B cell (primary cell): ENCODE measurements around the gene PIK3CD. TPM values are rescaled to one million over a fixed set of nuclear protein-coding genes. Genes with fewer than 3 reads are reported as not detected.

Experiments used
- ATAC-seq: fragments of 200-7000 bp; cut with Tn5 transposase; one replicate; pipeline ENCODE4 v1.10.0; 2021; ENCODE audit warnings: low read depth, mild to moderate bottlenecking, moderate number of reproducible peaks, moderate library complexity
- CTCF ChIA-PET: fragments of 350-600 bp; sonication (Branson Sonifier 250); formaldehyde crosslinking; loops from one replicate; lab custom pipeline; 2021; ENCODE audit warnings: antibody characterized with exemption, inconsistent platforms; lab: Charles Lee
- POLR2A ChIA-PET: fragments of 350-600 bp; sonication (Branson Sonifier 250); formaldehyde crosslinking; loops from one replicate; lab custom pipeline; 2021; ENCODE audit warnings: antibody characterized with exemption; lab: Charles Lee
- DNase-seq: peaks from one replicate; pipeline ENCODE4 v3.0.0; 2013
- H2AFZ ChIP-seq: 2 replicates; pipeline ENCODE4 v1.6.1; 2012; ENCODE audit warnings: mild to moderate bottlenecking, low read depth, low read length; ENCODE audit not compliant: insufficient read depth, poor library complexity, severe bottlenecking
- H3K27ac ChIP-seq, 2 donors: 1 replicate in 1 of 2; 2 replicates in 1 of 2; pipeline ENCODE4 v1.5.1; 2012 to 2013; ENCODE audit warnings: low read length in 2 of 2, mild to moderate bottlenecking in 2 of 2, moderate library complexity in 1 of 2
- H3K27me3 ChIP-seq, 4 experiments: fragments of 200-600 bp in 1 of 4; sonication (generic) in 1 of 4; replicated peaks in 1 of 4; 1 replicate in 2 of 4; 2 replicates in 2 of 4; pipeline versions ENCODE4 v1.6.1 to v1.7.0; 2013 to 2016; ENCODE audit warnings: low read length in 3 of 4, mild to moderate bottlenecking in 2 of 4, mixed read lengths in 1 of 4, moderate library complexity in 1 of 4; ENCODE audit not compliant: insufficient read depth in 4 of 4, control insufficient read depth in 3 of 4; ENCODE audit errors: control extremely low read depth in 1 of 4
- H3K36me3 ChIP-seq, 2 experiments: replicated peaks in 1 of 2; 1 replicate in 1 of 2; 2 replicates in 1 of 2; pipeline versions ENCODE4 v1.6.1 to v1.7.1; 2013; ENCODE audit warnings: low read length in 1 of 2; ENCODE audit not compliant: insufficient read depth in 2 of 2, control insufficient read depth in 1 of 2; ENCODE audit errors: control extremely low read depth in 1 of 2, extremely low read depth in 1 of 2
- H3K4me1 ChIP-seq, 2 donors: fragments of 200-600 bp in 1 of 2; sonication (generic) in 1 of 2; 1 replicate in 1 of 2; 2 replicates in 1 of 2; pipeline versions ENCODE4 v1.5.1 to v1.6.1; 2013 to 2017; ENCODE audit warnings: low read length in 2 of 2; ENCODE audit not compliant: control insufficient read depth in 2 of 2, insufficient read depth in 2 of 2
- H3K4me2 ChIP-seq: replicated peaks from 2 replicates; pipeline ENCODE3; 2012; ENCODE audit warnings: mild to moderate bottlenecking, low read depth, low read length; ENCODE audit not compliant: poor library complexity, severe bottlenecking
- H3K4me3 ChIP-seq, 5 experiments: fragments of 200-600 bp in 1 of 5; sonication (generic) in 1 of 5; 1 replicate in 3 of 5; 2 replicates in 2 of 5; pipeline versions ENCODE4 v1.5.1 to v1.7.0; 2011 to 2016; ENCODE audit warnings: low read length in 4 of 5, mild to moderate bottlenecking in 4 of 5, low read depth in 2 of 5, control low read depth in 1 of 5, moderate library complexity in 1 of 5; ENCODE audit not compliant: insufficient read depth in 1 of 5; ENCODE audit errors: control extremely low read depth in 1 of 5, extremely low read depth in 1 of 5
- H3K79me2 ChIP-seq: fragments of 200-600 bp; sonication (generic); one replicate; pipeline ENCODE4 v1.6.0; 2016; ENCODE audit warnings: low read length; ENCODE audit not compliant: control insufficient read depth, insufficient read depth
- H3K9ac ChIP-seq: fragments of 200-600 bp; sonication (generic); 2 replicates; pipeline ENCODE4 v1.6.1; 2017; ENCODE audit warnings: mild to moderate bottlenecking, low read length, moderate library complexity
- H3K9me3 ChIP-seq, 3 donors: one replicate each; pipeline versions ENCODE4 v1.6.1 to v1.7.1; 2013; ENCODE audit warnings: low read length in 2 of 3; ENCODE audit not compliant: control insufficient read depth in 2 of 3, insufficient read depth in 1 of 3; ENCODE audit errors: control extremely low read depth in 1 of 3
- H4K20me1 ChIP-seq: 2 replicates; pipeline ENCODE4 v1.6.0; 2012; ENCODE audit warnings: mild to moderate bottlenecking, low read length; ENCODE audit not compliant: insufficient read depth, control insufficient read depth, poor library complexity, severe bottlenecking
- H3K27ac Mint-ChIP-seq: one replicate; pipeline ENCODE4 v1.8.0; 2021; ENCODE audit warnings: mixed read lengths
- H3K27me3 Mint-ChIP-seq: one replicate; pipeline ENCODE4 v1.8.0; 2021; ENCODE audit warnings: mixed read lengths
- H3K4me1 Mint-ChIP-seq: one replicate; pipeline ENCODE4 v1.8.0; 2021; ENCODE audit warnings: mixed read lengths
- H3K4me3 Mint-ChIP-seq: one replicate; pipeline ENCODE4 v1.8.0; 2021; ENCODE audit warnings: mixed read lengths
- H3K9me3 Mint-ChIP-seq: one replicate; pipeline ENCODE4 v1.8.0; 2022; ENCODE audit warnings: mixed read lengths; ENCODE audit not compliant: insufficient read depth
- EZH2 ChIP-seq: IDR thresholded peaks from 2 replicates; pipeline ENCODE4 v1.6.1; 2012; ENCODE audit warnings: borderline replicate concordance, low read depth, mild to moderate bottlenecking, moderate library complexity, low read length; ENCODE audit not compliant: insufficient read depth, poor library complexity, severe bottlenecking
- WGBS: methylation state at CpG from one replicate; pipeline ENCODE4 v1.1.5; 2013; ENCODE audit warnings: missing lambda C conversion rate; ENCODE audit not compliant: insufficient coverage; 5-methylcytosine and 5-hydroxymethylcytosine counted together
- intact Hi-C: fragments of 100-400 bp; cut with micrococcal nuclease; formaldehyde crosslinking; loops from one replicate; pipeline ENCODE4 v1.10.0; 2022
- polyA plus RNA-seq: library from polyadenylated mRNA; depleted of rRNA; stranded (reverse); fragments of >200 nt; gene quantifications from 2 replicates; pipeline ENCODE4 v1.2.3, GENCODE V29; 2012
- total RNA-seq, 2 donors: library from RNA; stranded (reverse); fragments of 120-200 nt in 1 of 2; gene quantifications; 1 replicate in 1 of 2; 2 replicates in 1 of 2; pipeline versions ENCODE4 v1.2.3 to v1.2.4, GENCODE V29; 2013 to 2022
- TF ChIP-seq, protein P1 (sequence below): fragments of 200-600 bp; IDR thresholded peaks from one replicate; pipeline ENCODE4 v1.8.0; 2022; ENCODE audit warnings: antibody characterized with exemption, mild to moderate bottlenecking

PIK3CD gene
- total and polyA plus RNA-seq, 2 donors (not counting 1 experiment from before 2014, with no cell fraction given), result 144 to 222 TPM

- Histone ChIP-seq H3K79me2 (peaks cover 10% of the 10 kb centered on the region), H3K9me3 (no peaks in the 10 kb centered on the region), H3K4me2 (no peak overlapping the region), H4K20me1 (no peaks in the 10 kb centered on the region), H3K4me1 (peaks cover 4 to 9% of the 10 kb centered on the region in 2 donors), H3K27ac (no peak overlapping the region), H3K4me3 (no peak overlapping the region), H3K9ac (no peak overlapping the region), H2AFZ (no peak overlapping the region), H3K27me3 (no peaks in the 10 kb centered on the region), H3K36me3 (peaks cover 0 to 11% of the 10 kb centered on the region in 2 experiments)
- TF ChIP-seq, protein P1, sequence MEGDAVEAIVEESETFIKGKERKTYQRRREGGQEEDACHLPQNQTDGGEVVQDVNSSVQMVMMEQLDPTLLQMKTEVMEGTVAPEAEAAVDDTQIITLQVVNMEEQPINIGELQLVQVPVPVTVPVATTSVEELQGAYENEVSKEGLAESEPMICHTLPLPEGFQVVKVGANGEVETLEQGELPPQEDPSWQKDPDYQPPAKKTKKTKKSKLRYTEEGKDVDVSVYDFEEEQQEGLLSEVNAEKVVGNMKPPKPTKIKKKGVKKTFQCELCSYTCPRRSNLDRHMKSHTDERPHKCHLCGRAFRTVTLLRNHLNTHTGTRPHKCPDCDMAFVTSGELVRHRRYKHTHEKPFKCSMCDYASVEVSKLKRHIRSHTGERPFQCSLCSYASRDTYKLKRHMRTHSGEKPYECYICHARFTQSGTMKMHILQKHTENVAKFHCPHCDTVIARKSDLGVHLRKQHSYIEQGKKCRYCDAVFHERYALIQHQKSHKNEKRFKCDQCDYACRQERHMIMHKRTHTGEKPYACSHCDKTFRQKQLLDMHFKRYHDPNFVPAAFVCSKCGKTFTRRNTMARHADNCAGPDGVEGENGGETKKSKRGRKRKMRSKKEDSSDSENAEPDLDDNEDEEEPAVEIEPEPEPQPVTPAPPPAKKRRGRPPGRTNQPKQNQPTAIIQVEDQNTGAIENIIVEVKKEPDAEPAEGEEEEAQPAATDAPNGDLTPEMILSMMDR, result no peak
- no peak for TF ChIP-seq EZH2
- intact Hi-C loops, result no loop called here
- Mint-ChIP-seq H3K9me3 (no peaks in the 10 kb centered on the region), H3K27me3 (no peaks in the 10 kb centered on the region), H3K4me1 (peaks cover 2% of the 10 kb centered on the region), H3K4me3 (no peak overlapping the region), H3K27ac (no peak overlapping the region)
- ATAC-seq, result no peak
- WGBS, result 95% methylated on average over 20 of the region's 20 CpGs
- ChIA-PET CTCF (interaction anchor here (1.5 to 7.2 kb wide), 3 partner anchors 23 to 253 kb away, joined by 3 to 150 read pairs (median 5); no protein-coding TSS in a partner anchor), POLR2A (interaction anchor here (0.6 kb wide), 1 partner anchor 103 kb away, joined by 5 read pairs; no protein-coding TSS in a partner anchor)
- DNase-seq, result no peak
These were observed 38.5 kb upstream of the PIK3CD start for GRCh38 chr1:9612871-9613624.
